T-cell (primary cell): ENCODE measurements around the gene CREB3L2. TPM values are rescaled to one million over a fixed set of nuclear protein-coding genes. Genes with fewer than 3 reads are reported as not detected.

Experiments
- ATAC-seq, 4 experiments: fragments of 200-7000 bp in 3 of 4; fragments of 150-1000 bp in 1 of 4; cut with Tn5 transposase; replicated peaks in 1 of 4; 1 replicate in 3 of 4; 2 replicates in 1 of 4; pipeline ENCODE4 v1.10.0; 2021; ENCODE audit warnings: moderate library complexity in 3 of 4, mild to moderate bottlenecking in 2 of 4, moderate number of reproducible peaks in 1 of 4
- CTCF ChIA-PET, 2 donors: fragments of 300-600 bp; sonication (Branson Sonifier 250); formaldehyde crosslinking; loops; one replicate each; lab custom pipeline; 2022; ENCODE audit warnings: antibody characterized with exemption in 2 of 2; lab: Charles Lee
- POLR2A ChIA-PET, 2 donors: fragments of 300-600 bp; sonication (Branson Sonifier 250); formaldehyde crosslinking; loops; one replicate each; lab custom pipeline; 2022; ENCODE audit warnings: antibody characterized with exemption in 2 of 2; lab: Charles Lee
- DNase-seq, 35 experiments: peaks; one replicate each; pipeline versions ENCODE4 v3.0.0 to v3.0.0-alpha.2; 2013 to 2023
- H3K27ac ChIP-seq: one replicate; pipeline ENCODE4 v1.5.1; 2013; ENCODE audit warnings: low read length
- H3K27me3 ChIP-seq, 2 experiments: replicated peaks in 1 of 2; 1 replicate in 1 of 2; 2 replicates in 1 of 2; pipeline versions ENCODE4 v1.6.1 to v1.7.0; 2013; ENCODE audit warnings: low read length in 1 of 2, mixed read lengths in 1 of 2; ENCODE audit not compliant: control insufficient read depth in 2 of 2, insufficient read depth in 2 of 2; ENCODE audit errors: extremely low read depth in 1 of 2
- H3K36me3 ChIP-seq, 2 donors: 1 replicate in 1 of 2; 2 replicates in 1 of 2; pipeline versions ENCODE4 v1.6.1 to v1.7.0; 2013; ENCODE audit warnings: low read length in 1 of 2; ENCODE audit not compliant: control insufficient read depth in 2 of 2, insufficient read depth in 1 of 2; ENCODE audit errors: extremely low read depth in 1 of 2
- H3K4me1 ChIP-seq, 2 experiments: 1 replicate in 1 of 2; 2 replicates in 1 of 2; pipeline versions ENCODE4 v1.6.1 to v1.7.0; 2013; ENCODE audit warnings: low read length in 2 of 2, mixed read lengths in 1 of 2; ENCODE audit not compliant: insufficient read depth in 2 of 2, control insufficient read depth in 1 of 2; ENCODE audit errors: extremely low read depth in 1 of 2
- H3K4me3 ChIP-seq, 2 donors: 1 replicate in 1 of 2; 2 replicates in 1 of 2; pipeline versions ENCODE4 v1.5.1 to v1.7.0; 2013; ENCODE audit warnings: mild to moderate bottlenecking in 2 of 2, low read length in 1 of 2, moderate library complexity in 1 of 2; ENCODE audit not compliant: control insufficient read depth in 1 of 2; ENCODE audit errors: extremely low read depth in 1 of 2
- H3K9me3 ChIP-seq: 2 replicates; pipeline ENCODE4 v1.7.0; 2013
- H3K27ac Mint-ChIP-seq, 2 donors: one replicate each; pipeline ENCODE4 v1.8.0; 2020 to 2021; ENCODE audit warnings: mild to moderate bottlenecking in 2 of 2, mixed read lengths in 2 of 2
- H3K27me3 Mint-ChIP-seq, 2 donors: one replicate each; pipeline ENCODE4 v1.8.0; 2021 to 2022; ENCODE audit warnings: mixed read lengths in 2 of 2
- H3K36me3 Mint-ChIP-seq: one replicate; pipeline ENCODE4 v1.8.0; 2021; ENCODE audit warnings: mixed read lengths
- H3K4me1 Mint-ChIP-seq, 3 donors: one replicate each; pipeline ENCODE4 v1.8.0; 2020 to 2022; ENCODE audit warnings: mixed read lengths in 3 of 3, mild to moderate bottlenecking in 1 of 3
- H3K4me3 Mint-ChIP-seq, 3 donors: one replicate each; pipeline ENCODE4 v1.8.0; 2020 to 2022; ENCODE audit warnings: mild to moderate bottlenecking in 3 of 3, mixed read lengths in 3 of 3, moderate library complexity in 3 of 3
- H3K9me3 Mint-ChIP-seq, 3 donors: one replicate each; pipeline ENCODE4 v1.8.0; 2020 to 2022; ENCODE audit warnings: mixed read lengths in 3 of 3
- WGBS: methylation state at CpG from one replicate; pipeline ENCODE4 v1.1.5; 2013; ENCODE audit warnings: missing lambda C conversion rate; ENCODE audit not compliant: insufficient coverage; 5-methylcytosine and 5-hydroxymethylcytosine counted together
- total RNA-seq, 35 experiments: library from RNA in 6 of 35; stranded (reverse) in 6 of 35; fragments of 120-200 nt in 1 of 35; gene quantifications; one replicate each; pipeline versions ENCODE4 v1.2.1 to v1.2.4 and lab custom pipeline; 2013 to 2026

CREB3L2 gene
- total RNA-seq, 5 donors from 2014 or later (not counting 1 experiment from before 2014, with no cell fraction given): 21.1 to 40.8 (median 28.9) TPM

GRCh38 chr7:137895301-137896221, 106.3 kb downstream of the CREB3L2 start:
- WGBS: no CpG with 5 or more reads among the region's 8 CpGs
- ChIA-PET POLR2A (interaction anchor here in 1 of 2 donors (0.6 kb wide), 1 partner anchor 218 kb away, joined by 8 read pairs; no protein-coding TSS in a partner anchor), CTCF (interaction anchor here (0.6 to 2.1 kb wide), 5 partner anchors 9 to 240 kb away, joined by 3 to 8 read pairs (median 4); no protein-coding TSS in a partner anchor)
- Mint-ChIP-seq H3K4me1 (peaks cover 11 to 17% (median 12%) of the 10 kb centered on the region in 3 donors), H3K4me3 (no peak overlapping the region), H3K9me3 (no peaks in the 10 kb centered on the region), H3K27ac (no peak overlapping the region), H3K27me3 (no peaks in the 10 kb centered on the region), H3K36me3 (peaks cover 63% of the 10 kb centered on the region)
- no peak overlapping the region for H3K4me3 ChIP-seq
- no peak for DNase-seq
- H3K27me3 ChIP-seq: no peaks in the 10 kb centered on the region
- peaks cover 6 to 7% of the 10 kb centered on the region in 2 experiments for H3K4me1 ChIP-seq
- H3K36me3 ChIP-seq: peaks cover 0 to 31% of the 10 kb centered on the region in 2 donors
- ATAC-seq: no peak
- H3K27ac ChIP-seq: no peak overlapping the region
- H3K9me3 ChIP-seq: no peaks in the 10 kb centered on the region

GRCh38 chr7:137893143-137893742, 108.6 kb downstream of the CREB3L2 start:
- Mint-ChIP-seq H3K4me3 (no peak overlapping the region), H3K4me1 (peaks cover 0 to under 1% (median under 1%) of the 10 kb centered on the region in 3 donors), H3K27ac (no peak overlapping the region), H3K36me3 (peaks cover 58% of the 10 kb centered on the region), H3K9me3 (no peaks in the 10 kb centered on the region), H3K27me3 (no peaks in the 10 kb centered on the region)
- Histone ChIP-seq H3K27ac (no peak overlapping the region), H3K27me3 (no peaks in the 10 kb centered on the region), H3K9me3 (no peaks in the 10 kb centered on the region), H3K4me1 (no peaks in the 10 kb centered on the region), H3K4me3 (no peak overlapping the region), H3K36me3 (peaks cover 0 to 22% of the 10 kb centered on the region in 2 donors)
- CTCF ChIA-PET: interaction anchor here (0.7 to 2.1 kb wide), 2 partner anchors 11 to 110 kb away, joined by 3 to 8 read pairs; no protein-coding TSS in a partner anchor
- POLR2A ChIA-PET: no interaction called here
- DNase-seq: no peak
- ATAC-seq: no peak

- Mint-ChIP-seq H3K9me3 (no peaks in the 10 kb centered on the region), H3K27me3 (no peaks in the 10 kb centered on the region), H3K4me1 (no peaks in the 10 kb centered on the region), H3K4me3 (no peak overlapping the region), H3K36me3 (peaks cover 42% of the 10 kb centered on the region), H3K27ac (no peak overlapping the region)
- Histone ChIP-seq H3K4me1 (no peaks in the 10 kb centered on the region), H3K27ac (no peak overlapping the region), H3K9me3 (no peaks in the 10 kb centered on the region), H3K36me3 (peaks cover 0 to 22% of the 10 kb centered on the region in 2 donors), H3K27me3 (no peaks in the 10 kb centered on the region), H3K4me3 (no peak overlapping the region)
- CTCF ChIA-PET: interaction anchor here in 1 of 2 donors (0.6 to 0.9 kb wide), 2 partner anchors 11 to 130 kb away, joined by 3 read pairs; no protein-coding TSS in a partner anchor
- no peak for ATAC-seq
- no peak for DNase-seq
- WGBS: 94% methylated on average over 3 of the region's 4 CpGs
- POLR2A ChIA-PET: no interaction called here
These were observed 110.8 kb downstream of the CREB3L2 start for GRCh38 chr7:137891016-137891655.

GRCh38 chr7:137890449-137890921, 111.4 kb downstream of the CREB3L2 start:
- POLR2A ChIA-PET: no interaction called here

GRCh38 chr7:137888241-137888640, 113.6 kb downstream of the CREB3L2 start:
- Mint-ChIP-seq H3K36me3 (peaks cover 37% of the 10 kb centered on the region), H3K9me3 (no peaks in the 10 kb centered on the region), H3K27ac (no peak overlapping the region), H3K4me3 (no peak overlapping the region), H3K27me3 (no peaks in the 10 kb centered on the region), H3K4me1 (no peaks in the 10 kb centered on the region)
- H3K4me3 ChIP-seq: no peak overlapping the region
- H3K4me1 ChIP-seq: no peaks in the 10 kb centered on the region
- no peaks in the 10 kb centered on the region for H3K9me3 ChIP-seq
- WGBS: 100% methylated on average over 2 of the region's 2 CpGs
- H3K36me3 ChIP-seq: peaks cover 0 to 24% of the 10 kb centered on the region in 2 donors
- H3K27ac ChIP-seq: no peak overlapping the region
- ChIA-PET POLR2A (interaction anchor here in 1 of 2 donors (0.7 kb wide), 1 partner anchor 1769 kb away, joined by 3 read pairs; no protein-coding TSS in a partner anchor), CTCF (interaction anchor here in 1 of 2 donors (0.6 kb wide), 1 partner anchor 58 kb away, joined by 3 read pairs; no protein-coding TSS in a partner anchor)
- no peaks in the 10 kb centered on the region for H3K27me3 ChIP-seq
- ATAC-seq (no peak), DNase-seq (no peak)

More at GRCh38 chr7:137890449-137890921, 111.4 kb downstream of the CREB3L2 start:
- no peaks in the 10 kb centered on the region for H3K4me1 Mint-ChIP-seq
- ATAC-seq (no peak), DNase-seq (no peak)
- Histone ChIP-seq H3K27me3 (no peaks in the 10 kb centered on the region), H3K36me3 (peaks cover 0 to 19% of the 10 kb centered on the region in 2 donors), H3K27ac (no peak overlapping the region), H3K4me1 (no peaks in the 10 kb centered on the region), H3K9me3 (no peaks in the 10 kb centered on the region), H3K4me3 (no peak overlapping the region)
- no peaks in the 10 kb centered on the region for H3K9me3 Mint-ChIP-seq
- H3K27ac Mint-ChIP-seq: no peak overlapping the region
- WGBS: 92% methylated on average over 2 of the region's 3 CpGs
- H3K27me3 Mint-ChIP-seq: no peaks in the 10 kb centered on the region
- CTCF ChIA-PET: interaction anchor here in 1 of 2 donors (0.6 to 0.9 kb wide), 2 partner anchors 11 to 130 kb away, joined by 3 read pairs; no protein-coding TSS in a partner anchor
- no peak overlapping the region for H3K4me3 Mint-ChIP-seq
- peaks cover 36% of the 10 kb centered on the region for H3K36me3 Mint-ChIP-seq

GRCh38 chr7:137886746-137887145, 115.1 kb downstream of the CREB3L2 start:
- POLR2A ChIA-PET: no interaction called here

More at GRCh38 chr7:137886746-137887145, 115.1 kb downstream of the CREB3L2 start:
- H3K4me1 ChIP-seq: no peaks in the 10 kb centered on the region
- Mint-ChIP-seq H3K4me1 (no peaks in the 10 kb centered on the region), H3K9me3 (no peaks in the 10 kb centered on the region), H3K4me3 (no peak overlapping the region), H3K27me3 (no peaks in the 10 kb centered on the region), H3K36me3 (peaks cover 45% of the 10 kb centered on the region), H3K27ac (no peak overlapping the region)
- no CpG with 5 or more reads among the region's 2 CpGs for WGBS
- no peak overlapping the region for H3K4me3 ChIP-seq
- ATAC-seq: no peak
- CTCF ChIA-PET: no interaction called here
- DNase-seq: no peak
- H3K27ac ChIP-seq: no peak overlapping the region
- peaks cover 5 to 35% of the 10 kb centered on the region in 2 donors for H3K36me3 ChIP-seq
- no peaks in the 10 kb centered on the region for H3K27me3 ChIP-seq
- H3K9me3 ChIP-seq: no peaks in the 10 kb centered on the region
